GM19438 (cell line): ENCODE data around the gene SH3GLB2.

Experiments
- ATAC-seq: cut with Tn5 transposase; IDR thresholded peaks from one replicate; pipeline ENCODE4 v1.9.1; 2021; ENCODE audit warnings: low read depth; ENCODE audit not compliant: unreplicated experiment

Gene SH3GLB2

GRCh38 chr9:129023036-129023907 lies 4.9 kb downstream of the SH3GLB2 start:
- ATAC-seq, result no peak

GRCh38 chr9:129022037-129022436 lies 6.1 kb downstream of the SH3GLB2 start:
- no peak for ATAC-seq

- ATAC-seq, result no peak
Measured at GRCh38 chr9:129021091-129021490, 7.0 kb downstream of the SH3GLB2 start.

GRCh38 chr9:129014608-129015007 lies 13.5 kb downstream of the SH3GLB2 start:
- no peak for ATAC-seq

DNA sequence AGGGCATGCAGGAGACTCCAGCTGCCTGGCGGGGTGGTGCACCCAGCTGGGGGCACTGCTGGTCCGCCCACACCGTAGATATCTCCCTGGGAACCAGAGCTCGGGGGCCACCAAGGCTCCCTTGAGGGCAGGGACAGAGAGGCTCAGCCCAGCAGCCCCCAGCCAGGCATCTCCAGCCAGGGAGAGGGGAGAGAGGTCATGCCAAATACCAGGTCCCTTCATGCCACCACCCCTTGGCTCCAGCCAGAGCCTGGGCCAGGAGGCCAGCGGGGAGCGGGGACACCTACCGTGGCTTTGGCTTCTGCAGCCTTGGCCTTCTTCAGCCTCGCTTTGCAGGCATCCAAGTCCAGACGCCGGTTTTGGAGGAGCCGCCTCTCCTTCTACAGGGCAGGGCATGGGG lies 14.0 kb downstream of the SH3GLB2 start:
- ATAC-seq, result no peak

DNA sequence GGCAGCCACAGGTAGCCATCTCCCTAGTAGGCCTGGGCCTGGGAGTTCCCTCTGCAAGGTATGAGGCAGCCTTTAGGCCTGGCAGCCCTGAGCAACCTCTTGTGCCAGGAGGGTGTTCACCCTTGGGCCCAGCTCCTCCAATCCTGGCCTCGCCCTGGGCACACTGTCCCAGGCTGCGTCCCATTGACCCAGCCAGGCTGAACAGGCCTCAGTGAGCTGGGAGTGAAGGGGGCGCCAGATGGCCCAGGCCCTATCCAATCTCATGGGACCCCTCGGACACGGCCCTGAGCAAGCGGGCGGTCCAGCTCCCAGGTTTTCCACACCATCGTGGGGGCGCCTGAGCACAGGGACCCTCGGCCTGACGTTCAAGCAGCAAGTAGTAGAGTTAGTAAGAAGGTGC lies 14.5 kb downstream of the SH3GLB2 start:
- ATAC-seq, result no peak

GRCh38 chr9:129012893-129013448 lies 15.2 kb downstream of the SH3GLB2 start:
- ATAC-seq, result no peak

- ATAC-seq, result no peak
Measured at GRCh38 chr9:129012343-129012742, 15.8 kb downstream of the SH3GLB2 start.

DNA sequence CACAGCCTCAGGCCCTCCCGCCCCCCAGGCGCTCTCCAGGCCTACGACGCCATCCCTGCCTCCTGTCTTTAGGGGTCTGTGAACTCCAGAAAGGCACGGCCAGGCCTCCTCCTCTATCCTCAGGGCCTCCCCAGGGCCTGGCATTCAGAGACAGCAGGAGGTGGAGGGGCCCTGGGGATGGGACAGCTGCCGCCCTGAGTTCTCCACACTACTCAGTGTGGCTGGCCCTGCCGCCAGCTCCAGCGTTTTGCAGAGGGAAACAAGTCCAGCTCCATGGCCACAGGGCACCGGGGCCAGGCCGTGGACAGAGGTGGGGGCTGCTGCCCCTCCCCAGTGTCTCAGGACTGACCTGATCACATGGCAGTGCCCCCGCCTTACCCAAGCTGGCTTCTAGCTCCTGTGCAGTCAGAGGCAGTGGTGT lies 16.4 kb downstream of the SH3GLB2 start:
- no peak for ATAC-seq

- no peak for ATAC-seq
Measured at GRCh38 chr9:129011170-129011569, 17.0 kb downstream of the SH3GLB2 start.

- ATAC-seq, result no peak
Measured at GRCh38 chr9:129010267-129010975, 17.7 kb downstream of the SH3GLB2 start.

- ATAC-seq, result no peak
Measured at GRCh38 chr9:129009584-129010141, 18.5 kb downstream of the SH3GLB2 start.

- ATAC-seq, result no peak
Measured at GRCh38 chr9:129008986-129009583, 19.0 kb downstream of the SH3GLB2 start.

- ATAC-seq, result no peak
Measured at GRCh38 chr9:129008469-129008965, 19.6 kb downstream of the SH3GLB2 start.

GRCh38 chr9:129007766-129008468 lies 20.2 kb downstream of the SH3GLB2 start:
- ATAC-seq, result no peak

- ATAC-seq, result no peak
Measured at GRCh38 chr9:129007035-129007765, 20.9 kb downstream of the SH3GLB2 start.

DNA sequence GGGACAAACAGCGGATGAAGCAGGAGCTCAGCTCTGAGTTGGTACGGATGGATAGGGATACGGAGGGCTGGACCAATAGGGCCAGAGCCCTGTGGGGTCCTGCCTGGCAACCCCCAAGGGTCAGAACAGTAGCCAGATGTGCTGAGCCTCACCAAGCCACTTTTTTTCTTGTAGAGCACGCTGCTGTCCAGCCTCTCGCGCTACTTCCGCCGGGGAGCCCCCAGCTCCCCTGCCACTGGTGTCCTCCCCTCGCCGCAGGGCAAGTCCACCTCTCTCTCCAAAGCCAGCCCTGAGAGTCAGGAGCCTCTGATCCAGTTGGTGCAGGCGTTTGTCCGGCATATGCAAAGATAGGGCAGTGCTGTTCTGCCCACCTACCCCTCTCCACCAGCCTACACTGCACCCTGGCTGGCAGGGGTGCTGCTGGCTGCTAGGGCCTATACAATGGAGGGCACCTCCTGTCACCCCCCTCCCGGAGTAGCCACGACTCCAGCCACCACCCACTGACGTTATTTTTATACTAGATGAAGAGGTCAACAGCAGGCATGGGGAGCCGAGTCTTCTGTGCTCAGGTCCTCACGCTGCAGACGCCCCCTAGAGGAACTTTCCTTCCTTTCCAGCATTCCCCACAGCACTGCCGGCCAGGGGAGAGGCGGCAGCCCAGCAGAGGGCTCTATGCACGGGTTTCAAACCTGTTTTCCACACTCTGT lies 21.6 kb downstream of the SH3GLB2 start:
- no peak for ATAC-seq

DNA sequence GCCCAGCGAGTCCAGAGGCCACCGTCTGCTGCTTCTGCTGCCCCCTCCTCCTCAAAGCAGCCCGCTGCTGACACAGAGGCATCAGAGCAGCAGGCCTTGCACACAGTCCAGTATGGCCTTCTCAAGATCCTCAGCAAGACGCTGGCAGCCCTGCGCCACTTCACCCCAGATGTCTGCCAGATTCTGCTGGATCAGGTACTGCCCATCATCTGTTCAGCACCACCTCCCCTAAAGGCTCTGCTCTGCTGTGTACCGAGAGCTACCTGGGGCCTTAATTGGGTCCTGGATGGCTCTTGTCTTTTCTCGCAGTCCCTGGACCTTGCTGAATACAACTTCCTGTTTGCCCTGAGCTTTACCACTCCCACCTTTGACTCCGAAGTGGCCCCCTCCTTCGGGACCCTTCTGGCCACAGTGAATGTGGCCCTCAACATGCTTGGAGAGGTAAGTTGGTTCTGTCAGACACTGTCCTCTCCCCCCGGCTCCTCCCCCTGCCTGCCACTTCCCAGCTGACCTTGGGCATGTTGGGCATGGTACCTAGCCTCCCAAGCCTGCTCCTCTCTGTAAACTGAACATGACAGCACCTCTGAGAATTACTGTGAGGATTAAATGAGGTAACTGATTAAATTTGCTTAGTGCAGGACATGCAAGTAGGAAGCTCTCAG lies 22.7 kb downstream of the SH3GLB2 start:
- ATAC-seq, result no peak
